Subcutaneous abdominal adipose tissue (tissue), 5 donors: Measurements from ENCODE around the gene SRSF1.
A peak's percentile ranks its signal among the peaks of the same experiment; 100 is the strongest.

Experiments used
- H3K27ac ChIP-seq: one replicate; pipeline ENCODE4 v1.7.0; 2013; ENCODE audit warnings: low read depth, mild to moderate bottlenecking, inconsistent platforms, low read length, moderate library complexity
- H3K27me3 ChIP-seq, 5 donors: one replicate each; pipeline ENCODE4 v1.7.0; 2013; ENCODE audit warnings: low read length in 5 of 5, inconsistent platforms in 1 of 5; ENCODE audit not compliant: control insufficient read depth in 5 of 5, insufficient read depth in 4 of 5
- H3K36me3 ChIP-seq, 5 donors: one replicate each; pipeline ENCODE4 v1.7.0; 2013; ENCODE audit warnings: low read length in 5 of 5; ENCODE audit not compliant: control insufficient read depth in 5 of 5, insufficient read depth in 5 of 5
- H3K4me1 ChIP-seq, 5 donors: one replicate each; pipeline ENCODE4 v1.7.0; 2013; ENCODE audit warnings: low read length in 5 of 5, mild to moderate bottlenecking in 3 of 5, moderate library complexity in 1 of 5; ENCODE audit not compliant: control insufficient read depth in 5 of 5, insufficient read depth in 5 of 5
- H3K4me3 ChIP-seq, 5 donors: one replicate each; pipeline ENCODE4 v1.7.0; 2013; ENCODE audit warnings: low read length in 5 of 5, low read depth in 1 of 5
- H3K9ac ChIP-seq, 5 donors: one replicate each; pipeline ENCODE4 v1.7.0; 2013; ENCODE audit warnings: low read length in 5 of 5, mild to moderate bottlenecking in 4 of 5, moderate library complexity in 3 of 5
- H3K9me3 ChIP-seq, 5 donors: one replicate each; pipeline ENCODE4 v1.7.0; 2013; ENCODE audit warnings: low read length in 5 of 5; ENCODE audit not compliant: control insufficient read depth in 5 of 5
- donor health status: healthy.
- donor health status: healthy.
- donor health status: healthy.
- donor health status: healthy.
- donor health status: healthy.

The SRSF1 gene

DNA sequence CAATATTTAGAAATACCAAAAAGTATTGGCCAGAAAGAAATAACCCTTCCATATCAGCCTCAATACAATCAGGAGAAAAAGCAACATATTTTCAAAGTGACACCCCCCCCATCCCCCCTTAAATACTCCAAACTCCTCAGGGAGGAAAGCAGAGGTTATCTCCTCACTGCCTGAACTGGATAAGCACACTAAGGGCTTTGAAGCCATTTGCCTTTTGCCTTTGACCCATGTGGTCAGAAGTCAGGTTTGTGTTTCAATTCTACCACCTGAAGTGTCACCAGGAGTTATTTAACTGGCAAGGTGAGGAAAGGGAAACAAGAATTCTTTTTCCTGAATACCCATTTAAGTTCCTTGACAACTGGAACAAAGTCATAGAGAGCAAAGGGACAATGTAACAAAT, 15.5 kb downstream of the SRSF1 start:
- H3K36me3 ChIP-seq, result peaks cover 0 to 2% (median 0%) of the 10 kb centered on the region in 5 donors

GRCh38 chr17:57990037-57990436, 17.0 kb downstream of the SRSF1 start:
- Histone ChIP-seq H3K36me3 (no peaks in the 10 kb centered on the region), H3K9ac (peak overlapping the region in 1 of 5 donors; percentile 44), H3K9me3 (no peaks in the 10 kb centered on the region), H3K4me1 (peaks cover 5 to 49% (median 48%) of the 10 kb centered on the region in 5 donors), H3K4me3 (no peak overlapping the region), H3K27ac (no peak overlapping the region), H3K27me3 (no peaks in the 10 kb centered on the region)

More for the DNA sequence above, 15.5 kb downstream of the SRSF1 start:
- H3K27ac ChIP-seq, result no peak overlapping the region
- H3K4me3 ChIP-seq, result no peak overlapping the region
- H3K27me3 ChIP-seq, result no peaks in the 10 kb centered on the region
- H3K4me1 ChIP-seq, result peaks cover 5 to 43% (median 39%) of the 10 kb centered on the region in 5 donors
- no peaks in the 10 kb centered on the region for H3K9me3 ChIP-seq
- no peak overlapping the region for H3K9ac ChIP-seq

DNA sequence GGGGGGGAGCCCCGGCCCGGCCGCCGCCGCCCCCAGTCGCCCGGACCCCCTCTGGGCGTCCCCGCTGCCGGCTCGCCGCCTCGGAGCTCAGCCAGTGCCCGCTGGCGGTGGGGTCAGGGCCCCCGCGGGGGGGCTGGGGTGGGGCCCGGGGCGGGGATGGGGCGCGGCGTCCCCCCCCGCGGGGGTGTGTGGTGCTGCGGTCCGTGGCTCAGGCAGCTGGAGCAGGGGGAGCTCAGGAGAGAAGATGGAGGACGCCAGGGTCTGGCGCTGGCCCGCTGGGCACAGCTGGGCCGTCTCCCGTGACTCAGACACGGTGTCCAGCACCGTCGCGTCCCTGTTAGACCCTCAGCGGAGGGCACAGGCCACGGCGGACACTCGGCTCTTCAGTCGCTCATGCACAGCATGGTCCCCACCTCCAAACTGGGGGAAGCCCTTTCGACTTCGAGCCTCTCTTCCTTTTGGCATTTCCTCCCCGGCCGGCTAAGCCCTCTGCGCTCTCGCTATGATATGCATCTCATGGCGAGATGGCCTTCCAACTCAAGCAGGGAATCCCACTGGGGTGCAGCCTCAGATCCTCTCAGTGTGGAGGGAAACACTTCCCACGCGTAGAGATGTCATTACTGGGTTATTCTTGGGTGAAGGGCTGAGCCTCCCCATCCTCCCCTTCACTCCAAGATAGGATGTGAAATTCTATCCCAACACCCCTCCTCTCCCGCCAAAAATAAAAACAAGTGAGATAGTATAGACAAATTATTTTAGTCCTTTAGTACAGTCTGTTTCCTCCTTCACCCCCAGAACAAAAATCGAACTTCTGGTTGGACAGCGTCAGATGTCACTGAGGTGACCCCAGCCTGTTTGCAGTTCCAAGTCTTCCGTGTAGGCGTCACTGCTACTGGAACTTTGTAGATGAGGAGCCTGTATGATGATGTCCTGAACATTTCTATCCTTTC, 18.5 kb downstream of the SRSF1 start:
- peaks cover 0 to 6% (median 0%) of the 10 kb centered on the region in 5 donors for H3K36me3 ChIP-seq
- H3K4me1 ChIP-seq, result peaks cover 5 to 52% (median 49%) of the 10 kb centered on the region in 5 donors
- peak overlapping the region; percentile 98 for H3K27ac ChIP-seq
- peak overlapping the region in 4 of 5 donors; percentile 38 to 74 (median 65) for H3K9ac ChIP-seq
- H3K4me3 ChIP-seq, result peak overlapping the region; percentile 66 to 93 (median 89)
- no peaks in the 10 kb centered on the region for H3K9me3 ChIP-seq
- H3K27me3 ChIP-seq, result no peaks in the 10 kb centered on the region

GRCh38 chr17:57987581-57988300, 19.3 kb downstream of the SRSF1 start, which contains the start of gene VEZF1:
TSS of gene VEZF1 (minus strand) at chr17:57988254. CDS start at chr17:57988111, 143 bp downstream.
- Histone ChIP-seq H3K4me3 (peak within 1 kb of the TSS; percentile 79 to 93 (median 89)), H3K9ac (peak within 1 kb of the TSS; percentile 84 to 97 (median 88)), H3K9me3 (no peaks in the 10 kb centered on the region), H3K36me3 (peaks cover under 1 to 6% (median 3%) of the 10 kb centered on the region in 5 donors), H3K4me1 (peaks cover 2 to 54% (median 49%) of the 10 kb centered on the region in 5 donors), H3K27me3 (no peaks in the 10 kb centered on the region), H3K27ac (peak within 1 kb of the TSS; percentile 98)

DNA sequence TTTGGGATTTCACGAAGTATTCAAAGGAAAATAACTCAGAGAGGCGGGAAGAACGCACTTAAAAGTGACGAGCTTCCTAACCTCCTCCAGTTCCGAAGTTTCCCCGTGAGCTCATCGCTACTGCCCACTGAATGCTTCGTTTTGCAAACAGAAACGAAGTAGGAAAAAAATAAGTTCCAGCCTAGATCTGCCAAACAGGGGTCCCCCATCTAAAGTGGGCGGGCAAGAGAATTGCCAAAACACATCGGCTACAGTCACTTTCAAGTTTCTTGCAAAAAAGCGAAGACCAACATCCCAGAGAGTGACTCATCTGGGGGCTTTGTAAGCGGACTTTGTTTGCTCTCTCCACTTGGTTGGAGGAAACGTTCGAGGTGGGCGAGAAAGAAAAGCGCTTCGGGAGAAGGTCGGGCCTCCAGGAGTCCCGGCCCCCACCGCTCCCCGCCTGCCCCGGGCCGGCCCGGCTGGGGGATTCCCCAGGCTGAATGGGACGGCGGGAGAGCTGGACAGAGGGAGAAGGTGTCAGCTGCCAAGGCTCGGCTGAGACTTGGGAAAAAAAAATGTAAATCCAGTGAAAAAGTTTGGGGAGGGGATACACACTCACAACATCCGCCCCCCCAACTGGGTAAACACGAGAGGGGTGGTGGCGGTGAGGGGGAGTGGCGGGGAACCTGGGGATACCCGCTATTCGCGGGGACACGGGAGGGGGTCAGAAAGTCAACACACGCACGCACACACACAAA, 20.0 kb downstream of the SRSF1 start:
- Histone ChIP-seq H3K9me3 (no peaks in the 10 kb centered on the region), H3K4me3 (peak overlapping the region; percentile 79 to 93 (median 81)), H3K36me3 (peaks cover 7 to 10% (median 8%) of the 10 kb centered on the region in 5 donors), H3K27me3 (no peaks in the 10 kb centered on the region), H3K9ac (peak overlapping the region; percentile 84 to 97 (median 88)), H3K27ac (peak overlapping the region; percentile 98), H3K4me1 (peaks cover 2 to 59% (median 53%) of the 10 kb centered on the region in 5 donors)

DNA sequence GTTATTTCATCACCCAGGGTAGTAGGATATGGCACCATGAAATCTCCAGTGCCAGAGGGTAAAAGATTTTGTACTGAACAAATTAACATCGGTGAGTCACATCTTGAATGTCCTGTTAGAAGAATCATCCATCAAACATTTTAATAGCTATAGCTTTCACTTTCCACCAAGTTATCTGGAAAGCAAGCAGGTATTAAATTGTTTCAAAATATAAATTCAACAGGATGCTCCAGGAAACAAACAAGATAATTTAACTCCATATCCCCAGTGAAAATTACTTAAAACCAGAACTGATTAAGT, 21.4 kb downstream of the SRSF1 start:
- H3K27me3 ChIP-seq, result no peaks in the 10 kb centered on the region
- H3K4me3 ChIP-seq, result no peak overlapping the region
- peaks cover 2 to 63% (median 57%) of the 10 kb centered on the region in 5 donors for H3K4me1 ChIP-seq
- peak overlapping the region; percentile 14 for H3K27ac ChIP-seq
- H3K9me3 ChIP-seq, result no peaks in the 10 kb centered on the region
- peaks cover 10 to 17% (median 13%) of the 10 kb centered on the region in 5 donors for H3K36me3 ChIP-seq
- H3K9ac ChIP-seq, result peak overlapping the region in 1 of 5 donors; percentile 21

DNA sequence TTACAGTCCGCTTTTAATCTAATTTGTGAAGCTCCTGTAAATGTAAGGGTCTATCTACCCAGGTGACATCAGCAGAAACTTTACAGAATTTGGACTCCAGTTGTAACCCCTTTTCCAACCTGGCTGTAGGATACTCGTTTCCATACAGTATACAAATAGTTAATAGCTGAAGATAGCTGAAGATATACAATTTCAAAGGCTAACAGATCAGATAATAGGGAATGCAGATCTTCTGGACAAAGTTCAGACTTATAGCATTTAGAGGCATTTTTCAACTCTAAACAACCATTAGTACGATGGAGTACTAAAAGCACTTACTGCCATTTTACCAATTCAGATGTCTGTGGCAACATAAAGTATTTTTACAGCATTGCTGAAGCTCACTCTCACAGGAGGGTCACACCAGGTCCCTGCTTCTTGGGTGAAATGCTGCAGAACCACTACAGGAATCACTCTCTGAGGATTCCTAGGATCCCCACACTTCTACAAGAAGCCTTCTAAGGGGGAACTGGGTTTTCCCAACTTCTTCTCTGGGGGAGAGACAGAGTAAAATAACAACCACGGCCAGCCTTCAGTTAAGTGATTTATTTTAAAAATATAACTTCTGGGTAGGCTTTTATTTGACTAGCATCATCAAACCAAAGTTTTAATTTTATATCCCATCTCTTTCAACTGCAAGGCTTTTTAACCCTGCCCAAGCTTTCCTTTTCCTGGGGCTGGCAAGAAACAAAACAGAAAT, 21.9 kb downstream of the SRSF1 start:
- no peaks in the 10 kb centered on the region for H3K9me3 ChIP-seq
- H3K36me3 ChIP-seq, result peaks cover 15 to 21% (median 18%) of the 10 kb centered on the region in 5 donors
- peaks cover 2 to 62% (median 57%) of the 10 kb centered on the region in 5 donors for H3K4me1 ChIP-seq
- peak overlapping the region in 2 of 5 donors; percentile 21 to 45 for H3K9ac ChIP-seq
- no peaks in the 10 kb centered on the region for H3K27me3 ChIP-seq
- H3K4me3 ChIP-seq, result no peak overlapping the region
- peak overlapping the region; percentile 14 for H3K27ac ChIP-seq

DNA sequence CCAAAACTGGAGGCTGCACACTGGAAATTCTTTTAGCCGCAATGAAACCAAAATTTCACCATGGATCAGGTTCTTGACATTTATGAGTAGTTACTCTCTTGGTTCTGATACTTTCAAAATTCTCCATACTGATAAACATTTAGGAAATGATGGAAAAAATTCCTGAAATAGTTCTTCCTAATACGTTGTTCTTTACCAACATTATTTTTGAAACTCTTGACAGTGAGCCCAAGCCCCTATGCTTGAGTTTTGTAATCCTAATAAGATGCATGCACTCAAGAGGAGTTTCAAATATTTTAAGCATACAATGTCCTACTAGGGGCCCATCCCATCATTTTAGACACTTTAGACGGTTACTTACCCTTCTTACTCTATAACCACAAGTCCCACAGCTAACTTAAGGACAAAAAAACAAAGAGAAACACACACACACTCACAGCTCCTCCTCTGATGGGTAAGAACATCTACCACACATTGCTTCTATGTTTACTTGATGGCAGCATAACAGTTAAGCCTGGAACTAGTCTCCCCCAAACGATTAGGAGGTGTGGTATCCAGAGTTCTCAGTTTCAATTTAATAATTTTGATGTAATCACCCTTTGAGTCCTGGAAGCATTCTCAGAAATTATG, 22.7 kb downstream of the SRSF1 start:
- Histone ChIP-seq H3K36me3 (peaks cover 22 to 28% (median 23%) of the 10 kb centered on the region in 5 donors), H3K4me1 (peaks cover 2 to 57% (median 54%) of the 10 kb centered on the region in 5 donors), H3K4me3 (no peak overlapping the region), H3K27ac (no peak overlapping the region), H3K9me3 (no peaks in the 10 kb centered on the region), H3K27me3 (no peaks in the 10 kb centered on the region), H3K9ac (no peak overlapping the region)

GRCh38 chr17:57983446-57983845, 23.6 kb downstream of the SRSF1 start:
- H3K4me3 ChIP-seq, result no peak overlapping the region

More at GRCh38 chr17:57983446-57983845, 23.6 kb downstream of the SRSF1 start:
- Histone ChIP-seq H3K9ac (no peak overlapping the region), H3K4me1 (peaks cover 0 to 51% (median 45%) of the 10 kb centered on the region in 5 donors), H3K9me3 (no peaks in the 10 kb centered on the region), H3K36me3 (peaks cover 29 to 37% (median 32%) of the 10 kb centered on the region in 5 donors), H3K27me3 (no peaks in the 10 kb centered on the region), H3K27ac (no peak overlapping the region)
